GM12878 (cell line): ENCODE results near the gene USP36. TPM values are rescaled to one million over a fixed set of nuclear protein-coding genes. Genes with fewer than 3 reads are reported as not detected.
"Not testable (repeated sequence)": the region's sequence is repeated elsewhere in the genome, so short reads cannot be mapped to it uniquely, and the experiment has no call there.

ENCODE experiments used
- ATAC-seq: fragments of 200-7000 bp; cut with Tn5 transposase; 3 replicates; pipeline ENCODE4 v1.9.1; 2020; ENCODE audit warnings: mild to moderate bottlenecking, moderate library complexity
- BruUV-seq: library from RNA; stranded (reverse); fragments of 400-500 nt; replicated peaks from 2 replicates; lab custom pipeline; 2021; lab: Mats Ljungman, UMichigan
- CTCF ChIA-PET: fragments of 300-600 bp; sonication (Branson Sonifier 250); formaldehyde crosslinking; extraction: SDS; loops from one replicate; lab custom pipeline; 2021; ENCODE audit warnings: inconsistent platforms; lab: Yijun Ruan, JAX
- POLR2A ChIA-PET: fragments of 350-600 bp; formaldehyde crosslinking; extraction: SDS; loops from one replicate; lab custom pipeline; 2021; ENCODE audit warnings: inconsistent platforms; lab: Charles Lee
- RAD21 ChIA-PET: fragments of 300-600 bp; sonication (Branson Sonifier 250); formaldehyde crosslinking; loops from one replicate; lab custom pipeline; 2023; ENCODE audit warnings: antibody characterized with exemption; ENCODE audit not compliant: unreplicated experiment; lab: Charles Lee
- SMC1A ChIA-PET: fragments of 300-600 bp; sonication (Branson Sonifier 250); formaldehyde crosslinking; loops from one replicate; lab custom pipeline; 2023; ENCODE audit not compliant: unreplicated experiment, uncharacterized antibody; lab: Charles Lee
- DNase-seq: peaks from one replicate; pipeline ENCODE4 v3.0.0-alpha.2; 2011; ENCODE audit warnings: low read depth, low spot score
- FAIRE-seq: peaks from 3 replicates; lab custom pipeline; 2011; peaks lifted over from hg19 to GRCh38; lab: Jason Lieb, UNC
- H2AFZ ChIP-seq: 2 replicates; pipeline ENCODE4 v1.6.0; 2011; ENCODE audit warnings: low read depth, low read length, control low read depth; ENCODE audit not compliant: control insufficient read depth
- H3K27ac ChIP-seq: 2 replicates; pipeline ENCODE4 v1.5.1; 2011; ENCODE audit warnings: control low read depth; ENCODE audit not compliant: control insufficient read depth, insufficient read depth
- H3K27me3 ChIP-seq, 2 experiments: replicated peaks in 1 of 2; 2 replicates each; pipeline versions ENCODE4 v1.6.0 to v1.6.1; 2011; ENCODE audit warnings: low read length in 1 of 2; ENCODE audit not compliant: control insufficient read depth in 2 of 2, insufficient read depth in 2 of 2
- H3K36me3 ChIP-seq, 2 experiments: 2 replicates each; pipeline ENCODE4 v1.5.1; 2011; ENCODE audit warnings: low read length in 1 of 2; ENCODE audit not compliant: control insufficient read depth in 2 of 2, insufficient read depth in 2 of 2
- H3K4me1 ChIP-seq: 2 replicates; pipeline ENCODE4 v1.6.1; 2011; ENCODE audit warnings: mild to moderate bottlenecking, low read length, moderate library complexity, mixed read lengths; ENCODE audit not compliant: control insufficient read depth, insufficient read depth
- H3K4me2 ChIP-seq: 2 replicates; pipeline ENCODE4 v1.6.0; 2011; ENCODE audit warnings: control low read depth; ENCODE audit not compliant: control insufficient read depth, insufficient read depth
- H3K4me3 ChIP-seq: fragments of 200-600 bp; sonication (generic); 2 replicates; pipeline ENCODE4 v1.5.1; 2016
- H3K79me2 ChIP-seq: 2 replicates; pipeline ENCODE4 v1.6.0; 2011; ENCODE audit warnings: low read length; ENCODE audit not compliant: control insufficient read depth, insufficient read depth
- H3K9ac ChIP-seq: 2 replicates; pipeline ENCODE4 v1.8.0; 2011; ENCODE audit warnings: low read length, control low read depth, mixed read lengths; ENCODE audit not compliant: control insufficient read depth, insufficient read depth
- H3K9me3 ChIP-seq: replicated peaks from 3 replicates; pipeline ENCODE4 v1.5.1; 2011; ENCODE audit warnings: mild to moderate bottlenecking, low read length; ENCODE audit not compliant: control insufficient read depth, insufficient read depth
- H4K20me1 ChIP-seq: 2 replicates; pipeline ENCODE4 v1.6.0; 2011; ENCODE audit not compliant: control insufficient read depth, insufficient read depth
- EGR1 ChIP-seq, 2 experiments: IDR thresholded peaks; 1 replicate in 1 of 2; 2 replicates in 1 of 2; pipeline ENCODE4 v1.6.1; 2011 to 2012; ENCODE audit warnings: low read depth in 2 of 2, low read length in 2 of 2, borderline replicate concordance in 1 of 2, mild to moderate bottlenecking in 1 of 2, moderate library complexity in 1 of 2
- EP300 ChIP-seq, 2 experiments: fragments of 150-350 bp in 1 of 2; IDR thresholded peaks; 2 replicates each; pipeline ENCODE4 v1.6.1; 2011 to 2012; ENCODE audit warnings: low read depth in 2 of 2, low read length in 2 of 2, borderline replicate concordance in 1 of 2, improper control_type of control experiment in 1 of 2, inconsistent platforms in 1 of 2; ENCODE audit not compliant: control insufficient read depth in 1 of 2
- EZH2 ChIP-seq: IDR thresholded peaks from 2 replicates; pipeline ENCODE4 v1.6.1; 2012; ENCODE audit warnings: low read depth, mild to moderate bottlenecking, control low read depth, inconsistent platforms, low read length, borderline replicate concordance; ENCODE audit not compliant: control insufficient read depth
- NFIC ChIP-seq: IDR thresholded peaks from 2 replicates; pipeline ENCODE4 v1.6.1; 2012; ENCODE audit warnings: low read depth, mild to moderate bottlenecking, inconsistent platforms, low read length, moderate library complexity
- POU2F2 ChIP-seq: IDR thresholded peaks from 3 replicates; pipeline ENCODE4 v1.6.1; 2011; ENCODE audit warnings: low read depth, mild to moderate bottlenecking, low read length, borderline replicate concordance
- STAT3 ChIP-seq: IDR thresholded peaks from 2 replicates; pipeline ENCODE4 v1.6.1; 2011; ENCODE audit warnings: low read depth, low read length, improper control_type of control experiment
- ZNF622 ChIP-seq: fragments of 450-650 bp; IDR thresholded peaks from 2 replicates; pipeline ENCODE4 v1.6.1; 2017; ENCODE audit warnings: mild to moderate bottlenecking, inconsistent platforms
- WGBS: methylation state at CpG from one replicate; pipeline ENCODE4 v1.1.6; 2016; ENCODE audit warnings: low lambda C conversion rate; ENCODE audit not compliant: insufficient replicate concordance, insufficient coverage; ENCODE audit errors: missing lambda C conversion rate; 5-methylcytosine and 5-hydroxymethylcytosine counted together
- in situ Hi-C: fragments of 300-500 bp; cut with MboI; formaldehyde crosslinking; loops from 9 replicates; pipeline ENCODE4 v1.14.3; 2018; ENCODE audit warnings: mixed read lengths
- intact Hi-C: fragments of 100-400 bp; cut with micrococcal nuclease; formaldehyde crosslinking; loops from one replicate; pipeline ENCODE4 v1.14.2; 2022; ENCODE audit not compliant: unreplicated experiment
- polyA plus RNA-seq, 11 experiments: library from polyadenylated mRNA; depleted of rRNA in 4 of 11; unstranded in 6 of 11; stranded (reverse) in 5 of 11; fragments of >200 nt; fragmentation: Nextera tagmentation in 4 of 11; fragmentation: Illumina TruSeq in 1 of 11; extraction: Ambion mirVana in 4 of 11; extraction: Trizol in 1 of 11; gene quantifications; 1 replicate in 1 of 11; 2 replicates in 10 of 11; pipeline versions ENCODE4 v1.2.1 to v1.2.3, GENCODE V29; 2011 to 2016; ENCODE audit warnings: inconsistent platforms in 2 of 11, missing spikeins in 2 of 11, low read depth in 1 of 11
- total RNA-seq, 4 experiments: library from RNA; depleted of rRNA in 3 of 4; stranded (reverse); fragments of >200 nt in 3 of 4; fragmentation: Illumina TruSeq in 1 of 4; extraction: Trizol in 1 of 4; gene quantifications; 2 replicates each; pipeline versions ENCODE4 v1.2.1 to v1.2.3, GENCODE V29; 2013 to 2021

The USP36 gene
- total and polyA plus RNA-seq, 10 of the 15 experiments (the other 5 are each of a cell fraction or from before 2014, with no cell fraction given), result 7.2 to 65.7 (median 33.6) TPM

GRCh38 chr17:78878261-78878660 lies 37.6 kb upstream of the USP36 start:
- no peaks in the 10 kb centered on the region for H4K20me1 ChIP-seq
- ATAC-seq, result no peak
- no TSS peak for BruUV-seq
- H2AFZ ChIP-seq, result no peak overlapping the region
- H3K27ac ChIP-seq, result no peak overlapping the region
- no peak for DNase-seq
- H3K36me3 ChIP-seq, result no peaks in the 10 kb centered on the region
- RAD21 ChIA-PET, result no interaction called here
- in situ Hi-C loops, result no loop called here
- SMC1A ChIA-PET, result no interaction called here
- intact Hi-C loops, result no loop called here
- no peaks in the 10 kb centered on the region for H3K79me2 ChIP-seq
- POLR2A ChIA-PET, result no interaction called here
- FAIRE-seq, result no peak
- 53% methylated on average over 15 of the region's 15 CpGs for WGBS
- no peak overlapping the region for H3K9ac ChIP-seq
- no peaks in the 10 kb centered on the region for H3K9me3 ChIP-seq
- H3K27me3 ChIP-seq, result peaks cover 0 to 2% of the 10 kb centered on the region in 2 experiments; a peak in 1 of 4 replicates
- peaks cover 7% of the 10 kb centered on the region for H3K4me1 ChIP-seq
- CTCF ChIA-PET, result interaction anchor here (1.0 kb wide), 1 partner anchor 8 kb away, joined by 3 read pairs; no protein-coding TSS in a partner anchor
- TF ChIP-seq EZH2 (no peak), STAT3 (no peak), NFIC (no peak), POU2F2 (no peak), EP300 (IDR thresholded peaks at IDR 0.05; ENCODE audit: borderline replicate concordance in 1 of 2, control insufficient read depth in 1 of 2, low read depth in 2 of 2, low read length in 2 of 2) (no peak), EGR1 (IDR thresholded peaks at IDR 0.05; ENCODE audit: borderline replicate concordance in 1 of 2, low read depth in 2 of 2, low read length in 2 of 2) (no peak), ZNF622 (no peak)
- no peak overlapping the region for H3K4me3 ChIP-seq
- H3K4me2 ChIP-seq, result no peak overlapping the region

- BruUV-seq, H3K4me1 ChIP-seq, POLR2A ChIA-PET, H2AFZ ChIP-seq, H3K27ac ChIP-seq, H4K20me1 ChIP-seq, intact Hi-C loops, RAD21 ChIA-PET, FAIRE-seq, H3K36me3 ChIP-seq, SMC1A ChIA-PET, DNase-seq, H3K4me2 ChIP-seq, H3K4me3 ChIP-seq, H3K27me3 ChIP-seq, ATAC-seq, H3K79me2 ChIP-seq, in situ Hi-C loops, H3K9ac ChIP-seq, H3K9me3 ChIP-seq: not testable (repeated sequence)
- 37% methylated on average over 8 of the region's 8 CpGs for WGBS
- CTCF ChIA-PET, result interaction anchor here (1.3 kb wide), 1 partner anchor 11 kb away, joined by 3 read pairs; no protein-coding TSS in a partner anchor
These were observed 36.4 kb upstream of the USP36 start for GRCh38 chr17:78876954-78877517.
